ENCODE results near the gene HTR5A. TPM values are rescaled to one million over a fixed set of nuclear protein-coding genes. Genes with fewer than 3 reads are reported as not detected.
"Not testable (repeated sequence)": the region's sequence is repeated elsewhere in the genome, so short reads cannot be mapped to it uniquely, and the experiment has no call there.

The HTR5A gene
- polyA plus RNA-seq (ENCODE audit: insufficient read length in 4 of 4) = not detected

GRCh38 chr7:155069992-155070751 is at the start of gene HTR5A:
HTR5A (plus strand) TSS chr7:155070324; CDS start chr7:155070900, 576 bp downstream.
- peak; percentile 58 to 86 (median 78) for DNase-seq (ENCODE audit: low read depth in 4 of 4, low spot score in 2 of 4)

GRCh38 chr7:155020996-155021395 is 49.1 kb upstream of the HTR5A start:
- DNase-seq (ENCODE audit: low read depth in 4 of 4, low spot score in 2 of 4) = no peak

GRCh38 chr7:155021699-155022145 is 48.4 kb upstream of the HTR5A start:
- no peak for DNase-seq (ENCODE audit: low read depth in 4 of 4, low spot score in 2 of 4)

- no peak for DNase-seq (ENCODE audit: low read depth in 4 of 4, low spot score in 2 of 4)
Observed at GRCh38 chr7:155027879-155028278, 42.2 kb upstream of the HTR5A start.

GRCh38 chr7:155032978-155033377 is 37.1 kb upstream of the HTR5A start:
- DNase-seq (ENCODE audit: low read depth in 4 of 4, low spot score in 2 of 4) = no peak

- DNase-seq (ENCODE audit: low read depth in 4 of 4, low spot score in 2 of 4) = not testable (repeated sequence)
Observed at GRCh38 chr7:155034495-155034894, 35.6 kb upstream of the HTR5A start.

GRCh38 chr7:155038335-155038734 is 31.8 kb upstream of the HTR5A start:
- DNase-seq (ENCODE audit: low read depth in 4 of 4, low spot score in 2 of 4) = no peak

- no peak for DNase-seq (ENCODE audit: low read depth in 4 of 4, low spot score in 2 of 4)
Observed at GRCh38 chr7:155043756-155044155, 26.4 kb upstream of the HTR5A start.

- DNase-seq (ENCODE audit: low read depth in 4 of 4, low spot score in 2 of 4) = no peak
Observed at GRCh38 chr7:155048006-155048405, 22.1 kb upstream of the HTR5A start.

- no peak for DNase-seq (ENCODE audit: low read depth in 4 of 4, low spot score in 2 of 4)
Observed at GRCh38 chr7:155051355-155051754, 18.8 kb upstream of the HTR5A start.

- no peak for DNase-seq (ENCODE audit: low read depth in 4 of 4, low spot score in 2 of 4)
Observed at GRCh38 chr7:155053002-155053401, 17.1 kb upstream of the HTR5A start.

GRCh38 chr7:155054761-155055160 is 15.4 kb upstream of the HTR5A start:
- no peak for DNase-seq (ENCODE audit: low read depth in 4 of 4, low spot score in 2 of 4)

- no peak for DNase-seq (ENCODE audit: low read depth in 4 of 4, low spot score in 2 of 4)
Observed at GRCh38 chr7:155057076-155057475, 13.0 kb upstream of the HTR5A start.

- no peak for DNase-seq (ENCODE audit: low read depth in 4 of 4, low spot score in 2 of 4)
Observed at GRCh38 chr7:155058896-155059295, 11.2 kb upstream of the HTR5A start.

GRCh38 chr7:155059703-155060102 is 10.4 kb upstream of the HTR5A start:
- DNase-seq (ENCODE audit: low read depth in 4 of 4, low spot score in 2 of 4) = no peak

- DNase-seq (ENCODE audit: low read depth in 4 of 4, low spot score in 2 of 4) = no peak
Observed at GRCh38 chr7:155062411-155062810, 7.7 kb upstream of the HTR5A start.

GRCh38 chr7:155064186-155064585 is 5.9 kb upstream of the HTR5A start:
- no peak for DNase-seq (ENCODE audit: low read depth in 4 of 4, low spot score in 2 of 4)

GRCh38 chr7:155066417-155066950 is 3.6 kb upstream of the HTR5A start:
- DNase-seq (ENCODE audit: low read depth in 4 of 4, low spot score in 2 of 4) = no peak

GRCh38 chr7:155071121-155071651 is 1.1 kb downstream of the HTR5A start:
- no peak for DNase-seq (ENCODE audit: low read depth in 4 of 4, low spot score in 2 of 4)

GRCh38 chr7:155071916-155072571 is 1.9 kb downstream of the HTR5A start:
- DNase-seq (ENCODE audit: low read depth in 4 of 4, low spot score in 2 of 4) = no peak

GRCh38 chr7:155073922-155074321 is 3.8 kb downstream of the HTR5A start:
- DNase-seq (ENCODE audit: low read depth in 4 of 4, low spot score in 2 of 4) = no peak
